Tibial nerve (tissue), 4 donors: ENCODE data around the gene TBRG1.

ENCODE experiments used
- EP300 ChIP-seq, 2 donors: sonication (generic); formaldehyde crosslinking; IDR thresholded peaks; one replicate each; pipeline ENCODE4 v1.6.1; 2017; ENCODE audit warnings: antibody characterized with exemption in 2 of 2, mild to moderate bottlenecking in 1 of 2
- TF ChIP-seq, protein P1 (sequence below), 5 experiments: fragments of 200-600 bp in 3 of 5; fragments of 450-650 bp in 2 of 5; sonication (generic) in 3 of 5; IDR thresholded peaks; one replicate each; pipeline ENCODE4 v1.5.1; 2016 to 2019; ENCODE audit warnings: antibody characterized with exemption in 5 of 5, mild to moderate bottlenecking in 3 of 5, moderate library complexity in 2 of 5

DNA sequence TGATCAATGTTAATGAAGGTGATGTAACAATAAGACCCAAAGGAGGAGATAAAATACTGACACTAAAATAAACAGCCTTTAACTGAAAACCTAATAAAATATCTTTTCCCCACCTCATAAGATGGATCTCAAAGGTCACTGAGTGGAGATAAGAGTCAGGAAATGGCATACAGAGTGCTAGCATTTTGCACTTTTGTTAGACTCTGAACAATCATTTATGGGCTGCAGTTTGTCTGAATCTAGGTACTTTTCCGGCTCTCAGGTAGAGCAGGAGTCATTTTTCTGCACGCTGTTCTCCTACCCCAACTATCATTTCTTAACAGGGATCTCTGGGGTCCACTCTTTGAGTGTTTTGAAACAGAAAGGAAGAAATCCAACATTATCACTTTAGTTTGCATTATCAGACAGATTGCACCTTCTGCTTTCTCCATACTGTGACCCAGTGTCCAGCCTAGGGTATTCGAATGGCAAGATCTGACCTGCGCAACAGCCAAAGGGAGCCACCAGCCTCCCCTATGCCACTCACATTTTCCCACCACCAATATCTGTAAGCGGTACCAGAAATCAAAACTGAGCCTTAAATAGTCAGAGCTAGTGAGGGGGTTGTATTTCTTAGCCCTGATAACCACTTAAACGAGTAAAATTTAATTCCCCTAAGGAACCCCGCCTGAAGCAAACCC lies 50.0 kb downstream of the TBRG1 start:
- TF ChIP-seq, protein P1, sequence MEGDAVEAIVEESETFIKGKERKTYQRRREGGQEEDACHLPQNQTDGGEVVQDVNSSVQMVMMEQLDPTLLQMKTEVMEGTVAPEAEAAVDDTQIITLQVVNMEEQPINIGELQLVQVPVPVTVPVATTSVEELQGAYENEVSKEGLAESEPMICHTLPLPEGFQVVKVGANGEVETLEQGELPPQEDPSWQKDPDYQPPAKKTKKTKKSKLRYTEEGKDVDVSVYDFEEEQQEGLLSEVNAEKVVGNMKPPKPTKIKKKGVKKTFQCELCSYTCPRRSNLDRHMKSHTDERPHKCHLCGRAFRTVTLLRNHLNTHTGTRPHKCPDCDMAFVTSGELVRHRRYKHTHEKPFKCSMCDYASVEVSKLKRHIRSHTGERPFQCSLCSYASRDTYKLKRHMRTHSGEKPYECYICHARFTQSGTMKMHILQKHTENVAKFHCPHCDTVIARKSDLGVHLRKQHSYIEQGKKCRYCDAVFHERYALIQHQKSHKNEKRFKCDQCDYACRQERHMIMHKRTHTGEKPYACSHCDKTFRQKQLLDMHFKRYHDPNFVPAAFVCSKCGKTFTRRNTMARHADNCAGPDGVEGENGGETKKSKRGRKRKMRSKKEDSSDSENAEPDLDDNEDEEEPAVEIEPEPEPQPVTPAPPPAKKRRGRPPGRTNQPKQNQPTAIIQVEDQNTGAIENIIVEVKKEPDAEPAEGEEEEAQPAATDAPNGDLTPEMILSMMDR (IDR thresholded peaks at IDR 0.05): no peak
- no peak for TF ChIP-seq EP300 (IDR thresholded peaks at IDR 0.05)
